IPS-18a (cell line): ENCODE measurements around the gene LRIG3.

ENCODE experiments used
- H3K27ac ChIP-seq: one replicate; pipeline ENCODE4 v1.5.1; 2013; ENCODE audit warnings: low read length
- H3K27me3 ChIP-seq: one replicate; pipeline ENCODE4 v1.6.1; 2013; ENCODE audit warnings: mild to moderate bottlenecking, low read length; ENCODE audit not compliant: control insufficient read depth, insufficient read depth
- H3K36me3 ChIP-seq: one replicate; pipeline ENCODE4 v1.6.1; 2013; ENCODE audit warnings: low read depth, low read length; ENCODE audit not compliant: control insufficient read depth
- H3K4me1 ChIP-seq: one replicate; pipeline ENCODE4 v1.6.1; 2013; ENCODE audit warnings: low read depth, low read length; ENCODE audit not compliant: control insufficient read depth
- H3K4me3 ChIP-seq: one replicate; pipeline ENCODE4 v1.5.1; 2013; ENCODE audit warnings: low read length
- H3K9ac ChIP-seq: one replicate; pipeline ENCODE4 v1.6.1; 2013; ENCODE audit warnings: mild to moderate bottlenecking, low read length, moderate library complexity
- H3K9me3 ChIP-seq: one replicate; pipeline ENCODE4 v1.6.1; 2013; ENCODE audit warnings: low read depth, low read length; ENCODE audit not compliant: control insufficient read depth

Gene LRIG3

DNA sequence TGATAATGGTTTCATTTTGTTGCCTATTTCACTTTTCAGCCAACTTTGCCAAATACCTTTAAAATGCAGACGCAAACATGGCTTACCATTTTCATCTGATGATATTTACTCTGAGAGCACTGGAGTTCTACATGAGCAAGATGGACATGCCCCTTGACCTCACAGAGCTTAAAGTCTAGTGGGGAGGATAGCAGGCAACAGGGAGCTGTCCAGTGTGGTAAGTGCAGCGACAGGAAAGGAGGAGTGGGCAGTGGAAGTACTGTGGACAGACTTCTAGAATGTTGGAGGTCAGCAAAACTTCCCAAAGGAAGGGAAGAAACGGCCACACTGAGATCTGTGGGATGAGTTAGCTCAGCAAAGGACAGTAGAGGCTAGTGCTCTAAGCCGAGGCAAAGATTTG, 25.3 kb downstream of the LRIG3 start:
- Histone ChIP-seq H3K9ac (no peak overlapping the region), H3K36me3 (no peaks in the 10 kb centered on the region), H3K4me1 (peaks cover 7% of the 10 kb centered on the region), H3K9me3 (no peaks in the 10 kb centered on the region), H3K4me3 (no peak overlapping the region), H3K27ac (no peak overlapping the region), H3K27me3 (no peaks in the 10 kb centered on the region)

DNA sequence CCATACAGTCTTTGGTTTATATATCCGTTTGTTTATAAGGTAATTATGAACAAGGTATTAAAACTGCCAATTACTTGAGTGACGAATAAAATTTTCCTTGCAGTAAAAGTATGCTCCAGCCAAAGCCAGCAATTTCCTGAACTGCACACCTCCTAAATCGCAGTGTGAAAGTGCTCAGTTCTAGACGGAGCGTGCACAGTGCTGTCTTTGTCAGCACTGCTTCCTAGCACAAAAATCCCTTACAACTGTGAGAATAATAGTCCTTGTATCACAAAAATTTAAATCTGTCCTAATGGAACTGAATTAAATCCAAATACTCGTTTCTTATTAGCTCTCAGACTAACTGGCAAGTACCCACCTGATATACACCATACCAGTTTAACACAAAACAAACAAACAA, 26.3 kb downstream of the LRIG3 start:
- Histone ChIP-seq H3K27ac (no peak overlapping the region), H3K27me3 (no peaks in the 10 kb centered on the region)

DNA sequence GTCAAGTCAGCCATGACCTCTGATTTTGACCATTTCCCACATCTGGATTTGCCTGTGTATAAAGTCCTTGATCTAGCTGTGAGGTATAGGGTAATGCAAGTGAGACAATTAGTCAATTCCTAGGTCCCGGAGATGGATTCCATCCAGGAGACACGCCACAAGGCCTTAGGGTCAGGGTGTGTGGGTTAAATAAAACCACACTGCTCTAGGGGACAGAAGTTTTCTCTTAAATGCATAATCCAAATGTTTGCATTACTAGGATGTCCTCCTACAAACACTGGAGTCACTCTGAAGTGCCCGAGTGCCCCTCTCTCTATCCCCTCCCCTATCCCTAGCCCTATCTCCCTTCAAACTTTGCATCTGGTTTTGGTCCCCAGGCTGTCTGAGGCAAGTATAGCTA, 26.8 kb downstream of the LRIG3 start:
- no peak overlapping the region for H3K9ac ChIP-seq
- no peaks in the 10 kb centered on the region for H3K9me3 ChIP-seq
- peaks cover 7% of the 10 kb centered on the region for H3K4me1 ChIP-seq
- H3K27ac ChIP-seq: no peak overlapping the region
- peaks cover 15% of the 10 kb centered on the region for H3K36me3 ChIP-seq
- H3K27me3 ChIP-seq: no peaks in the 10 kb centered on the region
- H3K4me3 ChIP-seq: no peak overlapping the region

More for the DNA sequence above, 26.3 kb downstream of the LRIG3 start:
- Histone ChIP-seq H3K4me3 (no peak overlapping the region), H3K9me3 (no peaks in the 10 kb centered on the region), H3K4me1 (peaks cover 7% of the 10 kb centered on the region), H3K9ac (no peak overlapping the region), H3K36me3 (peaks cover 10% of the 10 kb centered on the region)

DNA sequence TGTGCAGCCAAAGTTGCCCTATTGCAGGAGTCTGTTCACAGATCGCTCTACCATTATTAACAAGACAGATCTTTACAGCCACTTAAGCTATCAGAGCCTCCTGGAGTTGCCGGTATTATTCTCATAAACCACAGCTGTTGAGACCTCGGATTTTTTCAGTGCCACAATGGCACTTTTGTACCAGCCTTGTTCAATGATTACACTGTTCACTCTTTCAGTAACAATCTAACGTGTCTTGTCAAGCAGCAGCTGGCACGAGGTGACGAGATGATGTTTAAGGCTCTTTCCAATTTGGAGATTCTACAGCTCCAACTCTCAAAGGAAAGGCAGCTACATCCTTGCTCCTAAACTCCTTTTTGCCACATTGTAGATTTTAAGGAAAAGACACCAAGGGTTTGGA, 30.7 kb downstream of the LRIG3 start:
- Histone ChIP-seq H3K4me1 (peaks cover 10% of the 10 kb centered on the region), H3K4me3 (no peak overlapping the region), H3K27ac (no peak overlapping the region), H3K27me3 (peaks cover 10% of the 10 kb centered on the region), H3K36me3 (peaks cover 25% of the 10 kb centered on the region), H3K9ac (no peak overlapping the region), H3K9me3 (no peaks in the 10 kb centered on the region)

DNA sequence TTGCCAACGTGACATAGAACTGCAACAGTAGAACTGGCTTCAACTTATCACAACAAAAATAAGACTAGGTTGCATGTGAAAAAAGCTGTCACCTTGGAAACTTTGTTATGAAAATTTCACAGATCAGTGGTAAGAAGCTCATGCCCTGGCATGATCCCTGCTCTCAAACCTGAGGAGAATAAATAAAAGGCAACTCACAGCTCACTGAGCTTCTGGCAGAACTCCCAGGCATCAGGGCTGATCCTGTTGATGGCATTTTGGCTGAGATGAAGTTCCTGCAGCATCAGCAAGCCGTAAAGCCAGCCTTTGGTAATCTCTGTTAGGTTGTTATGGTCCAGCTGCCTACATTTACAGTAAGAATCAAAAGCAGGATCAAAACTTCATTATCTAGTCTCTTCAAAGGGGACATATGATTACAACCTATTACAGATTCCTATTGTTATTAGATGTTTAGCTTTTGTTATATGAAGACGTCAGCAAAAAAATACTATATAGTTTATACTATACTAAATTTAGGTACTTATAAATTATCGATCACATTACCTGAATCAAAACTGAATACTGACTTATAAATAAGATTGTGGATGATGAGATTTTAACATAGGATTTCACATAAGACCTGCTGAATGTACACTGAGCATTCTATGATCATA, 32.0 kb downstream of the LRIG3 start:
- H3K36me3 ChIP-seq: peaks cover 25% of the 10 kb centered on the region
- H3K4me3 ChIP-seq: no peak overlapping the region
- peaks cover 13% of the 10 kb centered on the region for H3K4me1 ChIP-seq
- H3K27me3 ChIP-seq: peaks cover 22% of the 10 kb centered on the region
- no peak overlapping the region for H3K9ac ChIP-seq
- H3K27ac ChIP-seq: no peak overlapping the region
- no peaks in the 10 kb centered on the region for H3K9me3 ChIP-seq

DNA sequence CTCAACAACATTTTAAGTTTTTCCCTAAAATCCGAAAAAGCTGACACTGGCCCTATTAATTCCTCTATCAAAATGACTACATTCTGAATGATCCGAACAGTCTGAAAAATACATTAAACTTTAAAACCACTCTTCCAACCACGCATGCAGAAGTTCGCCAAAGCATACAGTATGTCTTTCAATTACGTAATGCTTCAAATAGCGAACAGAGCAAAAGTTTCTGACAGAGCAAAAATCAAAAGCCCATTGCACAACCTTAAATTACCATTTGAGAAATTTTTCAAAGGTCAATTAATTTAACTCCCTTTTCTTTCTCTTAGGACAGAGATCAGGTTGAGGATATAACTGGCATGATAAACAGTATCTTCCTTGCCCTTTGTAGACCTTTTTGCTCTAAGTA, 33.2 kb downstream of the LRIG3 start:
- peaks cover 20% of the 10 kb centered on the region for H3K4me1 ChIP-seq
- no peak overlapping the region for H3K9ac ChIP-seq
- no peak overlapping the region for H3K4me3 ChIP-seq
- H3K9me3 ChIP-seq: no peaks in the 10 kb centered on the region
- H3K27me3 ChIP-seq: peaks cover 34% of the 10 kb centered on the region
- H3K36me3 ChIP-seq: peaks cover 25% of the 10 kb centered on the region
- no peak overlapping the region for H3K27ac ChIP-seq

DNA sequence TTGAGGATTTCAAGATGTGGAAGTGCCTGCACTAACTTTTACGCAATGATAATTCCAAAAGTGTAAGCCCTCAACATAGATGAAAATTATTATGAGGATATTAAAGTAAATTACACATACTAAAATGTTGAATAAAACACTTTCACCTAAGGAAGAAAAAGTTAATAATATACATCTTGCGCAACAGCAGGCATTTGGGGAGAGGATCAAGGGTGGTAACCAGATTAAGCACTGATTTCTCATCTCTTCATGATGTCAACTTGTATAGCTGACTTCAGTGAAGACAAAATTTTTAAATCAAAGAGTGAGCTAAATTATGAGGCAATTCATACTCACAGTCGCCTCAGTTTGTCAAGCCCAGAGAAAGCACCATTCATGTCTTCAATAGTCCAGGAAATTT, 33.8 kb downstream of the LRIG3 start:
- no peak overlapping the region for H3K4me3 ChIP-seq
- no peak overlapping the region for H3K27ac ChIP-seq
- peaks cover 16% of the 10 kb centered on the region for H3K4me1 ChIP-seq
- H3K9me3 ChIP-seq: no peaks in the 10 kb centered on the region
- no peak overlapping the region for H3K9ac ChIP-seq
- H3K36me3 ChIP-seq: peaks cover 25% of the 10 kb centered on the region
- H3K27me3 ChIP-seq: peaks cover 40% of the 10 kb centered on the region

DNA sequence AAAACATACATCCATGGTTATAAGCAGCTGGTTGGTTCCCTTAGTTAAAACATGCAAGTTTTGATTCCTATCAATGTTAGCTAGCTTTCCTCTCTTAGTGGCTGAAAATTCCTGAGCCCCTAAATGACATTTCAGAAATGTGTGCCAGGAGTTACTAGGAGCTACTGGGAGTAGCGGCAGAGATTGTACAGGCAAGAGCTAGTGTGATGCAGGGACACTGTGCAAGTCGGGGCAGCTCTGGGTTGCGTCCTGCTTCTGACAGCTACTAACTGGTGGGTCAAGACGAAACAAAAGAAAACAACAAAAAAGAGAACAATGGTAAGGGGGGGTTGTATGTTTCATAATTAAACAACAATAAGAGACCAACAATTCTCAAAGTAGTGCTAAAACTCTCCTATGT, 35.4 kb downstream of the LRIG3 start:
- Histone ChIP-seq H3K27me3 (peaks cover 44% of the 10 kb centered on the region), H3K36me3 (peaks cover 32% of the 10 kb centered on the region), H3K4me3 (no peak overlapping the region), H3K9me3 (no peaks in the 10 kb centered on the region), H3K27ac (no peak overlapping the region), H3K9ac (no peak overlapping the region), H3K4me1 (peaks cover 16% of the 10 kb centered on the region)

DNA sequence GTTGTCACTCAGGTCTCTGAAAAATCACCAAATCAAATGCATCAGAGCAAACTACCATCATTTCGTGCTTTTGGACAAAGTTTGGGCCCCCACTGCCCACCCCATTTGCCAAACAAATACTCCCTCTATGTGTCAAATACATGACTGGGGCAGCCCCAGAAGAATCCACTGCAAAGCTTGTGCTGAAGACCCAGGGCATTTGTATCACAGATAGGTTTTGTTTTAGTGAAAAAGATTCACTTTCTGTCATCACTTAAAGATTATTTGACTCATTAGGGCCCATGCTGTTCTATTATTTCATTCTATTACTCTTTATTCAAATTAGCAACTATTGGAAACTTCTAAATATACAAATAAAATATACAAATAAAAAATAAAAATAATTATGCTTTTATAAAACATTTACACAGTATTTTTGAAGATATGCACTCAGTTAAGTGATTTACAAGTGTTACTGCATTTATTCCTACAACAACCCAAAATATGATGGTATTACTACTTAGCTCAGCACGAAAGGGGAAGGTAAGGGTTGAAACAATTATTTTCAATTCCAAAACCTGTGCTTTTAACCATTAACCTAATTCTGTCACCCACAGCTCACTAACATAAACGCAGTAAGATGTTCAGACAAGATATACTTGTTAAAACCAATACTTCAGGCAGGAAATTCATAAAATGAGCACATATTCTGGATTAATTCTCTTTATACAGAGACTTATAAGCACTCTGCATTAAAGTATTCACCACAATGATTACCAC, 36.5 kb downstream of the LRIG3 start:
- Histone ChIP-seq H3K9me3 (no peaks in the 10 kb centered on the region), H3K27ac (no peak overlapping the region), H3K9ac (no peak overlapping the region), H3K27me3 (peaks cover 44% of the 10 kb centered on the region), H3K4me1 (peaks cover 16% of the 10 kb centered on the region), H3K36me3 (peaks cover 27% of the 10 kb centered on the region), H3K4me3 (no peak overlapping the region)

DNA sequence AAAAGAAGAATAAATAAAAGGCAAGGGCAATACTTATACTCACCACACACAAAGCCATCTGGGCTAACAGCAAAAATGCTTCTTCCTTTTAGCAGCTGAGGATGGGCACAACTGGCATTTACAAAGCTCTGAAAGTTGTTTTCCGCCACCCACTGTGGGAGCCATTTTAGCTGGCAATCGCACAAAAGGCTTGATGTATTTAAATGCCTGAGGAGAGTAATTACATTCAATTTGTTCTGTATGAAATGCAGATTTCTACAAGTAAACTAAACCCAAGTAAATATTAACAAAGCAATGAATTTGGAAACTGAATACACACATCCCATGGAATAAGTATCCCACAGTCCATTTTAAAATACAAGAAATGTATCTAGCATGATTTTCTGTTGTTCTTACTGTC, 37.5 kb downstream of the LRIG3 start:
- H3K9ac ChIP-seq: no peak overlapping the region
- H3K4me1 ChIP-seq: peaks cover 12% of the 10 kb centered on the region
- H3K27me3 ChIP-seq: peaks cover 44% of the 10 kb centered on the region
- H3K9me3 ChIP-seq: no peaks in the 10 kb centered on the region
- H3K4me3 ChIP-seq: no peak overlapping the region
- peaks cover 32% of the 10 kb centered on the region for H3K36me3 ChIP-seq
- no peak overlapping the region for H3K27ac ChIP-seq

DNA sequence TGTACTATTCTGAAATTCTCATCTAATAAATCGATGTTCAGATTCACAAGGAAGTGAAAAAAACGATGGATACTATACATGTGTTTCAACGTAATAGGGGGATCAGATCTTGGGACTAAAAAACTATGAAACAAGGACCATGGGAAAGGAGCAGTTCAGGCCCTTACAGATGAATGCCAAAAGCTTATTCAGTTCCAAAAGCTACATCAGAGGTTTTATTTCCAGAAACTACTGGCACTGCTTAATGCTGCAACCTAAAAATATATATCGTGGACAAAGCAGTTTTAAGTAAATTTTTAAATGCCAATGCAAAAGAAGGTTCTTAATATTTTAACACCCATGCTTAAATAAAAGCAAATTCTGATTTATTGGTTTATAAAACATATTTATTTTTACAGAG, 38.5 kb downstream of the LRIG3 start:
- Histone ChIP-seq H3K9ac (no peak overlapping the region), H3K27me3 (peaks cover 44% of the 10 kb centered on the region), H3K9me3 (no peaks in the 10 kb centered on the region), H3K27ac (no peak overlapping the region), H3K36me3 (peaks cover 37% of the 10 kb centered on the region), H3K4me1 (peaks cover 12% of the 10 kb centered on the region), H3K4me3 (no peak overlapping the region)

DNA sequence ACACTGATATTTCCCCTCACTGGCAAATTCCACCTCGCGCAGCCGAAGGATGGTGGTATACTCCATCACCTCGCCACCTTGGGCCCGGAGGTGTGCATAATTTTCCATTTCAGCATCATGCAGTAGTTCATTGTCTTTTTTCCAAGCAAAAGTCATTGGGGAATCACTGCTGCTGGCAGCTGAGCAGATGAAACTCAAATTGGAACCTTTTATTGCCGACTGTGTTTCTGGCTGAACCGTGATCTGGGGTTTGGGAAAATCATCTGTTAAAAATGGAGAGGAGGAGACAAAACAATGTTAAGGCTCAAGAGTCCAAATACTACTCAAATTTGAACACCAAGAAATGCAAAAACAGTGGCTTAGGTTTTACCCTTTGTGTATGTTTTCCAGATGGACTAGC, 39.7 kb downstream of the LRIG3 start:
- Histone ChIP-seq H3K4me3 (no peak overlapping the region), H3K36me3 (peaks cover 38% of the 10 kb centered on the region), H3K4me1 (peaks cover 12% of the 10 kb centered on the region)

More for the DNA sequence above, 39.7 kb downstream of the LRIG3 start:
- H3K9me3 ChIP-seq: no peaks in the 10 kb centered on the region
- H3K27ac ChIP-seq: no peak overlapping the region
- H3K9ac ChIP-seq: no peak overlapping the region
- peaks cover 44% of the 10 kb centered on the region for H3K27me3 ChIP-seq
